Naive thymus-derived CD4-positive, alpha-beta T cell (primary cell): ENCODE results near the gene JSRP1. TPM values are rescaled to one million over a fixed set of nuclear protein-coding genes. Genes with fewer than 3 reads are reported as not detected.

Source experiments
- ATAC-seq: fragments of 150-1000 bp; cut with Tn5 transposase; 2 replicates; pipeline ENCODE4 v1.10.0; 2021; ENCODE audit warnings: mild to moderate bottlenecking, moderate library complexity
- CTCF ChIA-PET: fragments of 350-600 bp; sonication (Branson Sonifier 250); formaldehyde crosslinking; loops from one replicate; lab custom pipeline; 2021; ENCODE audit warnings: antibody characterized with exemption; lab: Charles Lee
- POLR2A ChIA-PET: fragments of 350-600 bp; sonication (Branson Sonifier 250); formaldehyde crosslinking; loops from one replicate; lab custom pipeline; 2021; ENCODE audit warnings: antibody characterized with exemption, inconsistent platforms; lab: Charles Lee
- DNase-seq, 9 donors: peaks; one replicate each; pipeline versions ENCODE4 v3.0.0 to v3.0.0-alpha.2; 2020 to 2022; ENCODE audit warnings: mixed read lengths in 1 of 9
- H3K27ac ChIP-seq: one replicate; pipeline ENCODE4 v1.7.0; 2013; ENCODE audit warnings: mild to moderate bottlenecking, low read depth, low read length, moderate library complexity
- H3K27me3 ChIP-seq, 2 donors: one replicate each; pipeline ENCODE4 v1.7.0; 2013; ENCODE audit warnings: low read length in 2 of 2, mild to moderate bottlenecking in 2 of 2, moderate library complexity in 2 of 2; ENCODE audit not compliant: control insufficient read depth in 2 of 2, insufficient read depth in 2 of 2
- H3K36me3 ChIP-seq, 3 experiments: 1 replicate in 2 of 3; 2 replicates in 1 of 3; pipeline ENCODE4 v1.7.0; 2013; ENCODE audit warnings: low read length in 3 of 3, mild to moderate bottlenecking in 3 of 3, moderate library complexity in 1 of 3; ENCODE audit not compliant: insufficient read depth in 3 of 3, control insufficient read depth in 2 of 3
- H3K4me1 ChIP-seq, 2 donors: one replicate each; pipeline ENCODE4 v1.7.0; 2013; ENCODE audit warnings: low read length in 2 of 2, mild to moderate bottlenecking in 2 of 2, moderate library complexity in 1 of 2; ENCODE audit not compliant: control insufficient read depth in 2 of 2, insufficient read depth in 2 of 2
- H3K4me3 ChIP-seq: 2 replicates; pipeline ENCODE4 v1.7.0; 2013; ENCODE audit warnings: mild to moderate bottlenecking, low read length
- H3K9me3 ChIP-seq, 3 experiments: 1 replicate in 2 of 3; 2 replicates in 1 of 3; pipeline ENCODE4 v1.7.0; 2013; ENCODE audit warnings: low read length in 3 of 3; ENCODE audit not compliant: control insufficient read depth in 2 of 3
- H3K27ac Mint-ChIP-seq, 9 donors: one replicate each; pipeline ENCODE4 v1.8.0; 2020 to 2022; ENCODE audit warnings: mixed read lengths in 9 of 9, mild to moderate bottlenecking in 8 of 9, moderate library complexity in 5 of 9, inconsistent platforms in 2 of 9
- H3K27me3 Mint-ChIP-seq, 5 donors: one replicate each; pipeline ENCODE4 v1.8.0; 2021 to 2022; ENCODE audit warnings: mixed read lengths in 5 of 5, mild to moderate bottlenecking in 1 of 5
- H3K36me3 Mint-ChIP-seq, 5 donors: one replicate each; pipeline ENCODE4 v1.8.0; 2020 to 2022; ENCODE audit warnings: mixed read lengths in 5 of 5, mild to moderate bottlenecking in 3 of 5, inconsistent platforms in 1 of 5
- H3K4me1 Mint-ChIP-seq, 7 donors: one replicate each; pipeline ENCODE4 v1.8.0; 2020 to 2022; ENCODE audit warnings: mixed read lengths in 7 of 7, mild to moderate bottlenecking in 3 of 7, inconsistent platforms in 1 of 7
- H3K4me3 Mint-ChIP-seq, 10 donors: one replicate each; pipeline ENCODE4 v1.8.0; 2020 to 2022; ENCODE audit warnings: mild to moderate bottlenecking in 10 of 10, mixed read lengths in 10 of 10, moderate library complexity in 6 of 10, inconsistent platforms in 2 of 10
- H3K9me3 Mint-ChIP-seq, 11 donors: one replicate each; pipeline ENCODE4 v1.8.0; 2020 to 2022; ENCODE audit warnings: mixed read lengths in 11 of 11, mild to moderate bottlenecking in 4 of 11, inconsistent platforms in 1 of 11, moderate library complexity in 1 of 11
- intact Hi-C, 2 donors: fragments of 100-400 bp; cut with micrococcal nuclease; formaldehyde crosslinking; loops; one replicate each; pipeline ENCODE4 v1.15.1; 2023
- polyA plus RNA-seq, 2 donors: library from polyadenylated mRNA; unstranded; fragments of 300-500 nt; fragmentation: Illumina TruSeq; gene quantifications; one replicate each; pipeline ENCODE4 v1.2.3, GENCODE V29; 2021
- total RNA-seq, 6 experiments: library from RNA in 5 of 6; stranded (reverse) in 5 of 6; gene quantifications; 1 replicate in 5 of 6; 2 replicates in 1 of 6; pipeline ENCODE4 v1.2.3 and lab custom pipeline; 2021 to 2026

The JSRP1 gene
- total and polyA plus RNA-seq, 7 experiments from 2014 or later: 0.24 to 0.54 (median 0.34) TPM; not detected in 3

DNA sequence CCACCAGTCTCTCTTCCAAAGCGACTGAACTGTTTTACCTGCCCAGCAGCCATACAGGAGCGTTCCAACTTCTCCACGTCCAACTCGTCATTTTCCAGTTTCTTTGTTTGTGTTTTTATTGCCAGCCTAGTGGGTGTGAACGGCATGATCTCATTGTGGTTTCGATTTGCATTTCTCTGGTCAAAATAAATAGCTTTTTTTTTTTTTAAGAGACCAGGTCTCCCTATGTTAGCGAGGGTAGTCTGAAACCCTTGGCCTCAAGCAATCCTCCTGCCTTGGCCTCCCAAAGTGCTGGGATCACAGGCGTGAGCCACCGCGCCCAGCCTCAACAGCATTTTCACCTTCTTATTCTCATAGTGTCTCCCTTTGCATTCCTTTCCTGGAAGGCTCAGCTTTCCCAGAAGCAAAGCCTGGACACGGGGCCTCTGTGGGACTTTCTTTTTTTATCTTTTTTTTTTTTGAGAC, 4.2 kb upstream of the JSRP1 start:
- intact Hi-C loops: no loop called here
- Mint-ChIP-seq H3K4me1 (peaks cover 0 to 33% (median 28%) of the 10 kb centered on the region in 7 donors), H3K9me3 (no peaks in the 10 kb centered on the region), H3K27me3 (no peaks in the 10 kb centered on the region), H3K4me3 (peak overlapping the region in 2 of 10 donors; percentile 33 to 68), H3K27ac (peak overlapping the region in 8 of 9 donors; percentile 55 to 99 (median 80)), H3K36me3 (no peaks in the 10 kb centered on the region)
- no peak overlapping the region for H3K4me3 ChIP-seq
- no peak overlapping the region for H3K27ac ChIP-seq
- CTCF ChIA-PET: interaction anchor here (1.6 to 3.2 kb wide), 2 partner anchors 14 to 21 kb away, joined by 6 to 25 read pairs; no protein-coding TSS in a partner anchor
- no peaks in the 10 kb centered on the region for H3K27me3 ChIP-seq
- no peak for ATAC-seq
- H3K9me3 ChIP-seq: no peaks in the 10 kb centered on the region
- H3K36me3 ChIP-seq: no peaks in the 10 kb centered on the region
- POLR2A ChIA-PET: interaction anchor here (0.6 to 13.1 kb wide), 8 partner anchors 9 to 215 kb away, joined by 3 to 163 read pairs (median 3); partner anchors contain the start of genes GADD45B and MOB3A
- no peak for DNase-seq
- peaks cover 26 to 32% of the 10 kb centered on the region in 2 donors for H3K4me1 ChIP-seq

DNA sequence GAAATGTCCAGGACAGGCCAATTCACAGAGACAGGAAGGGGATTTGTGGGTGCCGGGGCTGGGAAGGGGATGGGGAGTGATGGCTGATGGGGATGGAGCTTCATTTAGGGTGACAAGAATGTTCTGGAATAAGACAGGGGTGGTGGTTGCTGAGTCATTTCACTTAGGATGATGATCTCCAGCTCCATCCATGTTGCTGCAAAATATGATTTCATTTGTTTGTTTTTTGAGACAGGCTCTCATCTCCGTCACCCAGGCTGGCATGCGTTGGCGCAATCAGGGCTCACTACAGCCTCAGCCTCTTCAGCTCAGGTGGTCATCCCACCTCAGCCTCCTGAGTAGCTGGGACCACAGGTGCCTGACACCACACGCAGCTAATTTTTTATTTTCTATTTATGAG, 3.1 kb upstream of the JSRP1 start:
- no peak for DNase-seq
- H3K27me3 Mint-ChIP-seq: peaks cover 0 to under 1% (median 0%) of the 10 kb centered on the region in 5 donors
- no peaks in the 10 kb centered on the region for H3K9me3 Mint-ChIP-seq
- Histone ChIP-seq H3K36me3 (no peaks in the 10 kb centered on the region), H3K27me3 (no peaks in the 10 kb centered on the region), H3K4me1 (peaks cover 26 to 32% of the 10 kb centered on the region in 2 donors), H3K9me3 (no peaks in the 10 kb centered on the region), H3K4me3 (no peak overlapping the region), H3K27ac (no peak overlapping the region)
- ATAC-seq: no peak
- intact Hi-C loops: loop anchor here in 1 of 2 donors (2.0 kb wide), 1 partner anchor 21 kb away; no protein-coding TSS in a partner anchor
- H3K4me1 Mint-ChIP-seq: peaks cover 0 to 33% (median 28%) of the 10 kb centered on the region in 7 donors
- peak overlapping the region; percentile 54 to 99 (median 94) for H3K27ac Mint-ChIP-seq
- ChIA-PET POLR2A (interaction anchor here (0.6 to 13.1 kb wide), 8 partner anchors 9 to 216 kb away, joined by 3 to 163 read pairs (median 5); partner anchors contain the start of genes GADD45B and MOB3A), CTCF (interaction anchor here (0.6 to 3.2 kb wide), 5 partner anchors 15 to 316 kb away, joined by 3 to 25 read pairs (median 3); no protein-coding TSS in a partner anchor)
- H3K4me3 Mint-ChIP-seq: peak overlapping the region in 8 of 10 donors; percentile 36 to 68 (median 54)
- no peaks in the 10 kb centered on the region for H3K36me3 Mint-ChIP-seq

DNA sequence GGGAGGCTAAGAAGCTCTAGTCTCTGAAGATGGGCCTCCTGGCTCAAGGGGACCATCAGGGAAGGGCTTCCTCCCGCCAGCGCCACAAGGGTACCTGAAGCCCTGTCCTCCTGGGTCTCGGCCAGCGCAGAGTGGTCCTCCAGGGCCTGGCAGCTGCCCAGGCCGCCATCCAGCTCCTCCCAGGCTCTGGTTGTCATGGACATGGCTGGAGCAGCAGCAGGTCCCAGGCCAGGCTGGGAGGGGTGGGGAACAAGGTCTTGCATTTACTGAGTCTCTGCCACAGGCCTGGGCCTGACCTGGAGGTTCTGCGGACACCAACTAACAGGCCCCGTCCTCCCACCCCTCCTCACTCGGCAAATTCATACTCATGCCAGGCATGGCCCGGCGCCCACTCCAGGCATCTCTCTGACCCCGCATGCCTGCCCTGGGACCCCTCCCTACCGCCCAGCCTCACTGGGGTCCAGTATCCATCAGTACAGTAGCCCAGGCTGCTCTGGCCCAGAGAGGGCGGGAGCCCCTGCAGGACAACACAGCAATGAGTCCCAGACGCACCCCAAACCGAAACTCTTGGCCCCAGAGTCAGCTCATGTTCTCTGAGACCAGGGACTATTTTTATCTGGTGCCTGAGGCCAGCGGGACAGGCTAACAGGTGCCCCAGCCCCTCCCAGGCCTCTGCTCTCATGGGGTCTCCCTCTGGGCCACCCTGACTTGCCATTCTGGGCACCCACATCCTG, 938 bp downstream of the JSRP1 start:
- Mint-ChIP-seq H3K27me3 (peaks cover 0 to 22% (median 0%) of the 10 kb centered on the region in 5 donors), H3K36me3 (no peaks in the 10 kb centered on the region), H3K27ac (no peak overlapping the region), H3K4me1 (peaks cover 0 to 32% (median 25%) of the 10 kb centered on the region in 7 donors), H3K9me3 (no peaks in the 10 kb centered on the region), H3K4me3 (peak overlapping the region in 1 of 10 donors; percentile 49)
- Histone ChIP-seq H3K4me3 (no peak overlapping the region), H3K9me3 (no peaks in the 10 kb centered on the region), H3K27me3 (no peaks in the 10 kb centered on the region), H3K27ac (no peak overlapping the region), H3K4me1 (peaks cover 31 to 44% of the 10 kb centered on the region in 2 donors), H3K36me3 (no peaks in the 10 kb centered on the region)
- ChIA-PET CTCF (no interaction called here), POLR2A (interaction anchor here (2.4 to 13.1 kb wide), 3 partner anchors 11 to 17 kb away, joined by 11 to 163 read pairs (median 70); no protein-coding TSS in a partner anchor)
- DNase-seq (no peak), ATAC-seq (no peak)
- intact Hi-C loops: no loop called here

DNA sequence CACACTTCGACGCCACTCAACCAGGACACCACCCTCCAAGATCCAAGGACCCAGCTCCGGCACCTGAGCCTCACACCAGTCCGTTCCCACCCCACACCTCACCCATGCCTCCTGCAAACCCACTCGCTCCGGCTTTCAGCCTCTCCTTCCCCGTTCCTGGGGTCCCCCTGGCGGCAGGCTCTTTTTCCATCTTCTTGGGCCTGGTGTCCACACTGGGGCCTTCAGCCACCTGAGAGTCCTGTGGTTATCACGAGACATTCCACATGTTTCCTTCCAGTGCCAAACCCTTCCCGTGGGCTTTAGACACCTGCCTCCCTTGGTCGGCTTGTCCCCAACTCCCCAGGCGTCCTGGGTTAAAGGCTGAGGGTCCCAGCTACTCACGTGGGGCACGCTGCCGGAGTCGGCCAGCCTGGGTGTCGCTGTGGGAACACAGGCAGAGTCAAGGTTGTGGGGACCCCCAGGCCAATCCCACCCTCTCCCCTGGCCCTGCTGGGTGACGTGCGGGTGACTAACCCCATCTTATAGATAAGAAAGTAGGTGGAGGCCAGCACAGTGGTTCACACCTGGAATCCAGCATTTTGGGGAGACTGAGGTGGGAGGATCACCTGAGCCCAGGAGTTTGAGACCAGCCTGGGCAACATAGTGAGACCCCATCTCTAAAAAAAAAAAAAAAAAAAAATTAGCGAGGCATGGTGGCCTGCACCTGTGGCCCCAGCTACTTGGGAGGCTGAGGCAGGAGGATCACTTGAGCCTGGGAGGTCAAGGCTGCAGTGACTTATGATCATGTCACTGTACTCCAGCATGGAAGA, 1.9 kb downstream of the JSRP1 start:
- POLR2A ChIA-PET: interaction anchor here (0.9 to 13.1 kb wide), 6 partner anchors 8 to 18 kb away, joined by 3 to 163 read pairs (median 8); partner anchors contain the start of gene PLEKHJ1
- H3K4me1 Mint-ChIP-seq: peaks cover 0 to 24% (median 20%) of the 10 kb centered on the region in 7 donors
- ATAC-seq (no peak), DNase-seq (no peak)
- H3K9me3 Mint-ChIP-seq: no peaks in the 10 kb centered on the region
- H3K27me3 Mint-ChIP-seq: peaks cover 0 to 25% (median 0%) of the 10 kb centered on the region in 5 donors
- peaks cover 23 to 46% of the 10 kb centered on the region in 2 donors for H3K4me1 ChIP-seq
- no peak overlapping the region for H3K27ac ChIP-seq
- no peaks in the 10 kb centered on the region for H3K27me3 ChIP-seq
- no peaks in the 10 kb centered on the region for H3K9me3 ChIP-seq
- peak overlapping the region in 1 of 9 donors; percentile 33 for H3K27ac Mint-ChIP-seq
- CTCF ChIA-PET: interaction anchor here (1.9 kb wide), 1 partner anchor 19 kb away, joined by 14 read pairs; no protein-coding TSS in a partner anchor
- peak overlapping the region in 9 of 10 donors; percentile 32 to 85 (median 62) for H3K4me3 Mint-ChIP-seq
- H3K36me3 Mint-ChIP-seq: no peaks in the 10 kb centered on the region
- no peak overlapping the region for H3K4me3 ChIP-seq
- intact Hi-C loops: no loop called here
- peaks cover 0 to under 1% (median 0%) of the 10 kb centered on the region in 3 experiments for H3K36me3 ChIP-seq

DNA sequence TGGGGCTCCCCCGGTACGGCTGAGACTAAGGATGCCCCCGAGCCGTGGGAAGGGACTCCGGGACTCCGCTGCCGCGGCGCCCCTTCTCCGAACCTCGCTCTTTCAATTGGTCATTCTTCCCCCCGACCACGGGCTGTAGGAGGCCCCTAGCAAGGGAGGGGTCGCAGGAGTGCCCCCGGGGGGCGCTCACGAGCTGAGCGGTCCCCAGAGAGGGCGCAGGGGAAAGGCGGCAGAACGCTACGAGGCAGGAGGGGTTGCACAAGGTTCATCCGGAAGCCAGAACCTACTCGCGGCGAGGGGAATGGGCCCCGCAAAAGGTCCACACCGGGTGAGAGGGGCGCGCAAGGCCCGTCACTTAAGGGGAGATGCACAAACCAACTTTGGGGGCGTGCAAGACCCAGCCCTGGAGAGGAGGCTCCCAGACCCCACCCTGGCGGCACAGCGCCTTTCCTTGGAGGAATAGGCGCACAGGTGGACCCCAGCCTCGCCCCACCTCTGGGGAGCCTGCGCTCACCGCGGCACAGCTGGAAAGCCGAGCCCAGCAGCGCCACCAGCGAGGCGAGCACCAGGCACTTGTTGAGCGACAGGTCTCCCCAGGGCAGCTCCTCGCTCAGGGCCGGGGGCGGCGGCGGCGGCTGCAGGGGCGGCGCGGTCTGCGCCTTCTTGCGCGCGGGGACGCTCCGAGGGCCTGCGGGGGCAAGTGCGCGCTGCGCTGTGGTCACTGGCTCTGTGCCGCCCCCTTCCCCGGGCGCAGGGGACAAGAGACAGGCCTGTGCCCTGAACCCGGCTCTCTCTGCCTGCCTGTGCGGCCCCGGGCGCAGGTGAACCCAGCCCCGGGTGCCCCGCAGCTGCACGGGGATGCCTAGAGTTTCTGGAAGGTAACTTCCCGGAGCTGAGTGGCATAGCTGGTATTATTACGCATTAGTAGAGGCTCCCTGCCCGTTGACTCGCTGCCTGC, 2.8 kb downstream of the JSRP1 start:
- H3K4me1 ChIP-seq: peaks cover 17 to 41% of the 10 kb centered on the region in 2 donors
- intact Hi-C loops: loop anchor here in 1 of 2 donors (1.0 to 2.0 kb wide), 4 partner anchors 12 to 20 kb away; partner anchors contain the start of genes PLEKHJ1 and SF3A2

More for the DNA sequence above, 2.8 kb downstream of the JSRP1 start:
- H3K9me3 Mint-ChIP-seq: no peaks in the 10 kb centered on the region
- H3K4me1 Mint-ChIP-seq: peaks cover 0 to 18% (median 15%) of the 10 kb centered on the region in 7 donors
- no peaks in the 10 kb centered on the region for H3K9me3 ChIP-seq
- H3K27me3 Mint-ChIP-seq: peaks cover 0 to 25% (median 0%) of the 10 kb centered on the region in 5 donors
- no peaks in the 10 kb centered on the region for H3K36me3 Mint-ChIP-seq
- peak overlapping the region; percentile 50 to 85 (median 78) for H3K4me3 Mint-ChIP-seq
- H3K27ac Mint-ChIP-seq: peak overlapping the region in 2 of 9 donors; percentile 52 to 64
- POLR2A ChIA-PET: interaction anchor here (0.6 to 13.1 kb wide), 9 partner anchors 8 to 354 kb away, joined by 3 to 163 read pairs (median 5); partner anchors contain the start of gene PLEKHJ1
- DNase-seq: peak in 8 of 9 donors; percentile 37 to 71 (median 58)
- CTCF ChIA-PET: interaction anchor here (0.8 to 1.9 kb wide), 2 partner anchors 14 to 20 kb away, joined by 5 to 14 read pairs; no protein-coding TSS in a partner anchor
- ATAC-seq: no peak
- no peak overlapping the region for H3K27ac ChIP-seq
- peaks cover 0 to 5% (median 2%) of the 10 kb centered on the region in 3 experiments for H3K36me3 ChIP-seq
- no peaks in the 10 kb centered on the region for H3K27me3 ChIP-seq
- peak overlapping the region; percentile 63 for H3K4me3 ChIP-seq
